ENCODE data around the gene BMS1. TPM values are rescaled to one million over a fixed set of nuclear protein-coding genes. Genes with fewer than 3 reads are reported as not detected.

The BMS1 gene
- total and polyA plus RNA-seq, 2 of the 8 experiments (the other 6 are each of a cell fraction or from before 2014, with no cell fraction given), result 3.7 to 34.6 TPM

Small RNAs within 50 kb of the gene (small RNA-seq; reads per million reads assigned to genes)
- gene RNU6-885P (ENCODE audit: insufficient read depth), result not detected

Other genes with a start within 250 kb of the BMS1 start
- gene ZNF33B, start 144.2 kb upstream of the BMS1 start, total RNA-seq (2021; fragmentation: NEBNext Ultra II Directional; extraction: Animal tissue kit (Norgen Biotek cat#: 25700)), result 29.7 and 33.4 TPM in 2 replicates
- gene ZNF33B, start 144.2 kb upstream of the BMS1 start, polyA plus RNA-seq (2011; rRNA removed), result 4.2 and 10.7 TPM in 2 replicates